Vagina (tissue), 2 donors: ENCODE data around the gene CHPF2. TPM values are rescaled to one million over a fixed set of nuclear protein-coding genes. Genes with fewer than 3 reads are reported as not detected.

ENCODE experiments used
- DNase-seq, 2 donors: peaks; one replicate each; pipeline ENCODE4 v3.0.0-alpha.2; 2017; ENCODE audit errors: extremely low spot score in 2 of 2
- H3K27ac ChIP-seq: fragments of 200-600 bp; sonication (generic); one replicate; pipeline ENCODE4 v1.5.1; 2019
- H3K27me3 ChIP-seq: fragments of 200-600 bp; sonication (generic); one replicate; pipeline ENCODE4 v1.5.1; 2019
- H3K36me3 ChIP-seq, 2 donors: fragments of 200-600 bp; sonication (generic); one replicate each; pipeline ENCODE4 v1.5.1; 2017 to 2019
- H3K4me1 ChIP-seq: fragments of 200-600 bp; sonication (generic); one replicate; pipeline ENCODE4 v1.5.1; 2019
- H3K4me3 ChIP-seq, 2 donors: fragments of 200-600 bp; sonication (generic); 1 replicate in 1 of 2; 2 replicates in 1 of 2; pipeline ENCODE4 v1.5.1; 2016 to 2019
- H3K9me3 ChIP-seq: fragments of 200-600 bp; sonication (generic); one replicate; pipeline ENCODE4 v1.5.1; 2019
- POLR2A ChIP-seq, 2 donors: fragments of 450-650 bp; IDR thresholded peaks; one replicate each; pipeline ENCODE4 v1.6.1; 2017; ENCODE audit warnings: antibody characterized with exemption in 2 of 2, mild to moderate bottlenecking in 2 of 2, moderate library complexity in 2 of 2
- POLR2AphosphoS5 ChIP-seq, 2 donors: sonication (generic); formaldehyde crosslinking; IDR thresholded peaks; one replicate each; pipeline ENCODE4 v1.9.0; 2017; ENCODE audit warnings: antibody characterized with exemption in 2 of 2, mild to moderate bottlenecking in 2 of 2, low read depth in 1 of 2; ENCODE audit not compliant: insufficient read depth in 1 of 2
- intact Hi-C: fragments of 100-400 bp; cut with DNase I; formaldehyde crosslinking; loops from one replicate; pipeline ENCODE4 v1.15.1; 2023
- total RNA-seq: library from RNA; depleted of rRNA; stranded (reverse); fragments of >200 nt; gene quantifications from one replicate; pipeline ENCODE4 v1.2.3, GENCODE V29; 2016
- TF ChIP-seq, protein P1 (sequence below), 3 experiments: fragments of 450-650 bp in 2 of 3; fragments of 200-600 bp in 1 of 3; sonication (generic) in 1 of 3; IDR thresholded peaks; one replicate each; pipeline ENCODE4 v1.5.1; 2017 to 2019; ENCODE audit warnings: antibody characterized with exemption in 3 of 3, mild to moderate bottlenecking in 2 of 3, moderate library complexity in 2 of 3

Gene CHPF2
- total RNA-seq, 1 donor from 2014 or later, result 28.0 TPM

DNA sequence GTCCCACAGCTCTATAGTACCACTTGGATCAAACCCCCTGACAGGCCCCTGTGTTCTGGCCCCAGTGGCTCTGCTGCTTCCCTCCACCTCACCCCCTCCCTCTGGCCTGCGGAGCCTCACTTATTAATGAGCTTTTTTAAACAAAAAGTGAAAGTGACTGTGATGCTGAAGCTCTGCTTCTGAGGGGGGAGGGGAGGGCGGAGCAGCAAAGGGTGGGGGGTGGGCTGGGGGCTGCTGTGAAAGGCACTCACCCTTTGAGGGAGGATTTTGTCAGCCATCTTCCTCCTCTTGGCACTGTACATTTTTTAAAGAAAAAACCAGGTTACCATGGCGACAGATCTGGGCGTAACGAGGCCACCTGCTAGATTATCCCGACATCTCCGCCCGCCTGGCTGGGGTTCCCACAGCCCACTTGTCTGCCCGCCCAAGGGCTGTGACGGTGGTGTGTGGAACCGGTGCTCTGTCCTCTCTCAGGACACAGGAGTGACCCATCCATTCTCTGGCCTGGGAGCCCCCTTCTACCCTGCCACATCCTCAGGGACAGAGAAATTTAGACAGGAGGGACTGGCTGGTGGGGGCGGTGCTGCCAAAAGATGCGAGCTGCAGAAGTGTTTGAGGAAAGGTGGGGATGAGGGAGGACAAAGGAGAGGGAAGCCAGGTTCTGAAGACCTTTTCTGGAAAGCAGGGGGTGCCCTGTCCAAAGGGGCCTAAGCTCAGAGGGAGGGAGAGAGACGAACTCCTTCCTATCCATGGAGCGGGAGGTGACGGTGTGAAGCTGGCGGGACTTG lies 11.3 kb downstream of the CHPF2 start:
- Histone ChIP-seq H3K4me1 (peaks cover 56% of the 10 kb centered on the region), H3K27me3 (no peaks in the 10 kb centered on the region), H3K36me3 (peaks cover 0 to 5% of the 10 kb centered on the region in 2 donors), H3K27ac (no peak overlapping the region), H3K4me3 (no peak overlapping the region), H3K9me3 (no peaks in the 10 kb centered on the region)
- TF ChIP-seq POLR2AphosphoS5 (IDR thresholded peaks at IDR 0.05; ENCODE audit: insufficient read depth in 1 of 2, low read depth in 1 of 2), result no peak
- TF ChIP-seq, protein P1, sequence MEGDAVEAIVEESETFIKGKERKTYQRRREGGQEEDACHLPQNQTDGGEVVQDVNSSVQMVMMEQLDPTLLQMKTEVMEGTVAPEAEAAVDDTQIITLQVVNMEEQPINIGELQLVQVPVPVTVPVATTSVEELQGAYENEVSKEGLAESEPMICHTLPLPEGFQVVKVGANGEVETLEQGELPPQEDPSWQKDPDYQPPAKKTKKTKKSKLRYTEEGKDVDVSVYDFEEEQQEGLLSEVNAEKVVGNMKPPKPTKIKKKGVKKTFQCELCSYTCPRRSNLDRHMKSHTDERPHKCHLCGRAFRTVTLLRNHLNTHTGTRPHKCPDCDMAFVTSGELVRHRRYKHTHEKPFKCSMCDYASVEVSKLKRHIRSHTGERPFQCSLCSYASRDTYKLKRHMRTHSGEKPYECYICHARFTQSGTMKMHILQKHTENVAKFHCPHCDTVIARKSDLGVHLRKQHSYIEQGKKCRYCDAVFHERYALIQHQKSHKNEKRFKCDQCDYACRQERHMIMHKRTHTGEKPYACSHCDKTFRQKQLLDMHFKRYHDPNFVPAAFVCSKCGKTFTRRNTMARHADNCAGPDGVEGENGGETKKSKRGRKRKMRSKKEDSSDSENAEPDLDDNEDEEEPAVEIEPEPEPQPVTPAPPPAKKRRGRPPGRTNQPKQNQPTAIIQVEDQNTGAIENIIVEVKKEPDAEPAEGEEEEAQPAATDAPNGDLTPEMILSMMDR (IDR thresholded peaks at IDR 0.05), result no peak
- TF ChIP-seq POLR2A (IDR thresholded peaks at IDR 0.05), result no peak
- intact Hi-C loops, result no loop called here
- no peak for DNase-seq

DNA sequence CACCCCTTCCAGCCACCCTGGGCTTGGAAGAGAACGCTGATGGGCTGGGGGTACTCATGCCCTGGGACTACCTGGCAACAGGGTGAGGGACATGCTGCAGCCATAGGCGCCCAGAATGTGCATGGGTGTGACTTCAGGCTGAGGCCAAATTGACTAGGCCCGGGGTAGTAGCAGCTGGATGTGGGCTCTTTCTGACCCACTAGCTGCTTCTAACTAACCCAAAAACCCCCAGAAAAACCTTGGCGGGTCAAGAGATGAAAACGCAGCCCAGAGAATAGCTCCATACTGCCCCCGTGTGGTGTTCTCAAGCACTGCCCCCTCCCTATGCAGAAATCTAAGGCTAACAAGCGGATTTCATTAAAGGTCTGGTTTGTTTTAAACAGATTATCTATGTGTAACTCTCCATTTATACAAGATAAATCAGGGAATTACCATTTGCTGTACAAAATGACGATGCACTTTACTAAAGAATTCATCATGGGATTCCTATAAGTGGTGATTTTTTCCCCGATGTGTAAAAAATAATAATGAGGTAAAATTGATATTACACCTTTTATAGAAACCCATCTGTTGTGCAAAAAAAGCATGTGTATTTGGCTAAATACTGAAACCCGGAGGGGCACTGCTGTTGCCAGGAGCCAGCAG lies 12.0 kb downstream of the CHPF2 start:
- DNase-seq, result no peak
- Histone ChIP-seq H3K27ac (no peak overlapping the region), H3K4me1 (peaks cover 57% of the 10 kb centered on the region), H3K4me3 (no peak overlapping the region), H3K27me3 (no peaks in the 10 kb centered on the region), H3K36me3 (no peaks in the 10 kb centered on the region), H3K9me3 (no peaks in the 10 kb centered on the region)
- TF ChIP-seq POLR2A (IDR thresholded peaks at IDR 0.05), result no peak
- TF ChIP-seq, protein P1 (IDR thresholded peaks at IDR 0.05), result peak in 2 of 3 experiments; percentile 64 to 71
- intact Hi-C loops, result no loop called here

- peak overlapping the region; percentile 94 for H3K27ac ChIP-seq
- no peak for DNase-seq
- H3K4me1 ChIP-seq, result peaks cover 63% of the 10 kb centered on the region
These were observed 12.6 kb downstream of the CHPF2 start for GRCh38 chr7:151244841-151245346.

GRCh38 chr7:151245360-151246101 lies 13.2 kb downstream of the CHPF2 start:
- Histone ChIP-seq H3K4me3 (peak overlapping the region; percentile 36 to 47), H3K27ac (peak overlapping the region; percentile 94), H3K36me3 (no peaks in the 10 kb centered on the region), H3K9me3 (no peaks in the 10 kb centered on the region), H3K4me1 (peaks cover 69% of the 10 kb centered on the region), H3K27me3 (no peaks in the 10 kb centered on the region)
- no peak for DNase-seq
- intact Hi-C loops, result loop anchor here (5.0 kb wide), 1 partner anchor 57 kb away; no protein-coding TSS in a partner anchor
- TF ChIP-seq POLR2A (IDR thresholded peaks at IDR 0.05) (no peak), POLR2AphosphoS5 (IDR thresholded peaks at IDR 0.05; ENCODE audit: insufficient read depth in 1 of 2, low read depth in 1 of 2) (no peak)
- TF ChIP-seq, protein P1 (IDR thresholded peaks at IDR 0.05), result peak; percentile 13 to 71 (median 23)

More at GRCh38 chr7:151244841-151245346, 12.6 kb downstream of the CHPF2 start:
- H3K4me3 ChIP-seq, result peak overlapping the region; percentile 36 to 47
- H3K36me3 ChIP-seq, result no peaks in the 10 kb centered on the region
- intact Hi-C loops, result loop anchor here (5.0 kb wide), 1 partner anchor 57 kb away; no protein-coding TSS in a partner anchor
- no peaks in the 10 kb centered on the region for H3K27me3 ChIP-seq
- TF ChIP-seq POLR2AphosphoS5 (IDR thresholded peaks at IDR 0.05; ENCODE audit: insufficient read depth in 1 of 2, low read depth in 1 of 2) (no peak), POLR2A (IDR thresholded peaks at IDR 0.05) (no peak)
- TF ChIP-seq, protein P1 (IDR thresholded peaks at IDR 0.05), result no peak
- no peaks in the 10 kb centered on the region for H3K9me3 ChIP-seq
